Panc1 (cell line): ENCODE results near the gene GSG1L.

Experiments used
- CTCF ChIP-seq: fragments of 450-650 bp; IDR thresholded peaks from 2 replicates; pipeline ENCODE4 v1.5.1; 2017; ENCODE audit warnings: mild to moderate bottlenecking
- POLR2AphosphoS5 ChIP-seq: IDR thresholded peaks from 2 replicates; pipeline ENCODE4 v1.6.1; 2012; ENCODE audit warnings: mild to moderate bottlenecking, low read depth, low read length, moderate library complexity
- REST ChIP-seq, 2 experiments: IDR thresholded peaks; 2 replicates each; pipeline ENCODE4 v1.6.1; 2011 to 2012; ENCODE audit warnings: low read depth in 2 of 2, control low read depth in 1 of 2, low read length in 1 of 2, mild to moderate bottlenecking in 1 of 2, moderate library complexity in 1 of 2; ENCODE audit not compliant: insufficient read depth in 1 of 2
- SIN3A ChIP-seq: IDR thresholded peaks from 2 replicates; pipeline ENCODE4 v1.6.1; 2012; ENCODE audit warnings: low read depth, mild to moderate bottlenecking, low read length, moderate library complexity, borderline replicate concordance; ENCODE audit not compliant: insufficient read depth

DNA sequence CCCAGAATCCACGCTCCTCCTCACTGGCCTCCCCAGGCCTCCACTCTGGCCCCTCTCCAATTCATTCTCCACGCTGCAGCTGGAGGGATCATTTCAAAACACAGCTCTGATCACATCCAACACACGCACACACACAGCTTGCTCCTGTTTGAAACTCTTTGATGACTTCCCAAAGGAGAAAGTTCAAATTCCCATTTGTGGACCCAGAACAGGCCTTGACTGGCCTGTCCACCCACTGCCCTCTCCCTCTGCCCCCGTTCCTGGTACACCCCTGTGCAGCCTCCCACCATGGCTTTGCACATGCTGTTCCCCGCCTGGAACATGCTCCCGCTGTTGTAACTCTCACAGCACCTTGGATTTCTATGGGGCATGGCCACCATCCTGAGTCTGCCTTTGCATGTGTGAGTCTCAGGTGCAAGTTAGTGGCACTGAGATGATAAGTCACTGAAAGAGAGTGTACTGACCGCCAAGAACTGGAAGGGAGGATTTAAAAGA, 100.0 kb downstream of the GSG1L start:
- no peak for TF ChIP-seq CTCF
- TF ChIP-seq REST (IDR thresholded peaks at IDR 0.05; ENCODE audit: insufficient read depth in 1 of 2, low read depth in 2 of 2, low read length in 1 of 2): no peak
- TF ChIP-seq POLR2AphosphoS5: no peak
- TF ChIP-seq SIN3A: no peak
